ENCODE results near the gene IGF2BP3.
A peak's percentile ranks its signal among the peaks of the same experiment; 100 is the strongest.

Gene IGF2BP3

GRCh38 chr7:23349484-23350157 lies 120.7 kb downstream of the IGF2BP3 start:
- DNase-seq (ENCODE audit: low spot score) (no peak), ATAC-seq (ENCODE audit: low read depth) (peak; percentile 53)
- peak overlapping the region; percentile 81 for H3K27ac ChIP-seq (ENCODE audit: poor library complexity, severe bottlenecking)
- H3K36me3 ChIP-seq (ENCODE audit: low read depth) = peaks cover 42% of the 10 kb centered on the region
- H3K4me3 ChIP-seq (ENCODE audit: severe bottlenecking) = no peak overlapping the region
- TF ChIP-seq CTCF (IDR thresholded peaks at IDR 0.05; ENCODE audit: poor library complexity, severe bottlenecking) = no peak
- peaks cover 42% of the 10 kb centered on the region for H3K4me1 ChIP-seq (ENCODE audit: insufficient read depth, poor library complexity, severe bottlenecking)
- no peaks in the 10 kb centered on the region for H3K9me3 ChIP-seq (ENCODE audit: severe bottlenecking)
- H3K27me3 ChIP-seq (ENCODE audit: insufficient read depth, poor library complexity, severe bottlenecking) = no peaks in the 10 kb centered on the region

- TF ChIP-seq CTCF (IDR thresholded peaks at IDR 0.05; ENCODE audit: poor library complexity, severe bottlenecking) = no peak
- ATAC-seq (ENCODE audit: low read depth) = peak; percentile 89
- Histone ChIP-seq H3K4me1 (ENCODE audit: insufficient read depth, poor library complexity, severe bottlenecking) (peaks cover 42% of the 10 kb centered on the region), H3K27me3 (ENCODE audit: insufficient read depth, poor library complexity, severe bottlenecking) (no peaks in the 10 kb centered on the region), H3K4me3 (ENCODE audit: severe bottlenecking) (no peak overlapping the region), H3K36me3 (ENCODE audit: low read depth) (peaks cover 61% of the 10 kb centered on the region), H3K9me3 (ENCODE audit: severe bottlenecking) (no peaks in the 10 kb centered on the region), H3K27ac (ENCODE audit: poor library complexity, severe bottlenecking) (peak overlapping the region; percentile 81)
- DNase-seq (ENCODE audit: low spot score) = no peak
Measured at GRCh38 chr7:23347682-23348180, 122.6 kb downstream of the IGF2BP3 start.

- peaks cover 42% of the 10 kb centered on the region for H3K4me1 ChIP-seq (ENCODE audit: insufficient read depth, poor library complexity, severe bottlenecking)
- peak; percentile 2; the same call in 2 of the 3 replicates for ATAC-seq (ENCODE audit: low read depth)
- no peak overlapping the region for H3K4me3 ChIP-seq (ENCODE audit: severe bottlenecking)
- DNase-seq (ENCODE audit: low spot score) = no peak
- H3K9me3 ChIP-seq (ENCODE audit: severe bottlenecking) = no peaks in the 10 kb centered on the region
- H3K36me3 ChIP-seq (ENCODE audit: low read depth) = peaks cover 67% of the 10 kb centered on the region
- no peak for TF ChIP-seq CTCF (IDR thresholded peaks at IDR 0.05; ENCODE audit: poor library complexity, severe bottlenecking)
- H3K27me3 ChIP-seq (ENCODE audit: insufficient read depth, poor library complexity, severe bottlenecking) = no peaks in the 10 kb centered on the region
- H3K27ac ChIP-seq (ENCODE audit: poor library complexity, severe bottlenecking) = peak overlapping the region; percentile 81
Measured at GRCh38 chr7:23347033-23347681, 123.1 kb downstream of the IGF2BP3 start.

GRCh38 chr7:23346316-23346715 lies 124.0 kb downstream of the IGF2BP3 start:
- ATAC-seq (ENCODE audit: low read depth) (no peak), DNase-seq (ENCODE audit: low spot score) (no peak)
- H3K4me3 ChIP-seq (ENCODE audit: severe bottlenecking) = no peak overlapping the region
- H3K27ac ChIP-seq (ENCODE audit: poor library complexity, severe bottlenecking) = peak overlapping the region; percentile 81
- TF ChIP-seq CTCF (IDR thresholded peaks at IDR 0.05; ENCODE audit: poor library complexity, severe bottlenecking) = no peak
- H3K36me3 ChIP-seq (ENCODE audit: low read depth) = peaks cover 75% of the 10 kb centered on the region
- H3K9me3 ChIP-seq (ENCODE audit: severe bottlenecking) = no peaks in the 10 kb centered on the region
- peaks cover 42% of the 10 kb centered on the region for H3K4me1 ChIP-seq (ENCODE audit: insufficient read depth, poor library complexity, severe bottlenecking)
- no peaks in the 10 kb centered on the region for H3K27me3 ChIP-seq (ENCODE audit: insufficient read depth, poor library complexity, severe bottlenecking)

- TF ChIP-seq CTCF (IDR thresholded peaks at IDR 0.05; ENCODE audit: poor library complexity, severe bottlenecking) = no peak
- H3K9me3 ChIP-seq (ENCODE audit: severe bottlenecking) = no peaks in the 10 kb centered on the region
- no peak overlapping the region for H3K4me3 ChIP-seq (ENCODE audit: severe bottlenecking)
- no peak overlapping the region for H3K27ac ChIP-seq (ENCODE audit: poor library complexity, severe bottlenecking)
- no peak for ATAC-seq (ENCODE audit: low read depth)
- H3K36me3 ChIP-seq (ENCODE audit: low read depth) = peaks cover 74% of the 10 kb centered on the region
- no peaks in the 10 kb centered on the region for H3K27me3 ChIP-seq (ENCODE audit: insufficient read depth, poor library complexity, severe bottlenecking)
- no peak for DNase-seq (ENCODE audit: low spot score)
- peaks cover 39% of the 10 kb centered on the region for H3K4me1 ChIP-seq (ENCODE audit: insufficient read depth, poor library complexity, severe bottlenecking)
Measured at GRCh38 chr7:23345601-23346000, 124.7 kb downstream of the IGF2BP3 start.
